GM21717 (cell line): ENCODE measurements around the gene TMEM17.
A peak's percentile ranks its signal among the peaks of the same experiment; 100 is the strongest.

Experiments used
- ATAC-seq: cut with Tn5 transposase; IDR thresholded peaks from one replicate; pipeline ENCODE4 v1.9.1; 2021; ENCODE audit warnings: mild to moderate bottlenecking, moderate library complexity; ENCODE audit not compliant: unreplicated experiment

TMEM17 gene

DNA sequence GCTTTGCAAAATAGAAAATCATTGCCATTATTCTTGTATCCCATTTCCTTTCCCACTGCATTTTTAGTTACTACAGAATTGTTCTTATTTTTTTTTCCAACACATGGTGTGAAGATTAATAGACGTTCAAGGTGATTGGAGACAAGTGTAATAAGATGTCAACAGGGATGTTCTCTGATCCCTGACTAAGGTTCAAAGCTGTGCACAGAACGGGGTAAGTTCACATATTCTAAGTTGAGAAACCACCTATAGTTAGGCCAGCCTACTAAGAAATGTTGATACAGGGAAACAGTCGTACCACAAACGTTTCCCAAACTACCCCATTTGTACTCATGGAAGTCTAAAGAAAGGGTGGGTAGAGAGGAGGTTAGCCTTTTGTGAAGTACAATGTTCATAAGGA lies 6.4 kb upstream of the TMEM17 start:
- ATAC-seq: no peak

DNA sequence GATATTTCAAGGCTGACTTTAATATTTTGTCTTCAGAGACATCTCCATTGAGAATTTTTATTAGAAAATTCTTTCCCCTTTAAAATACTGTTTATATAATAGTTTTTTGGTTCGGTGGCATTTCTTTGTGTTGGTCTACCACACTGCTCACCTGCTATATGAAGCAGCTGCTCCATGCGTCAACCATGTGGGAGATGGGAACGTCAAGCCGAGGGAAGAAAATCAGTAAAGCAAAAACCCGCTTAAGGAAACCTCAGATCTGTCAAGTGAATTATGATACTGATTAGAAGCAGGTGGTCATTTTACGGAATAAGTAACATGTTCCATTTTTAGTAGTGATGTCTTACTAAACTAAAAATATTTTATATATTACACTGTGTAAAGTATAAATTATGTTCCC lies 5.6 kb upstream of the TMEM17 start:
- ATAC-seq: no peak

DNA sequence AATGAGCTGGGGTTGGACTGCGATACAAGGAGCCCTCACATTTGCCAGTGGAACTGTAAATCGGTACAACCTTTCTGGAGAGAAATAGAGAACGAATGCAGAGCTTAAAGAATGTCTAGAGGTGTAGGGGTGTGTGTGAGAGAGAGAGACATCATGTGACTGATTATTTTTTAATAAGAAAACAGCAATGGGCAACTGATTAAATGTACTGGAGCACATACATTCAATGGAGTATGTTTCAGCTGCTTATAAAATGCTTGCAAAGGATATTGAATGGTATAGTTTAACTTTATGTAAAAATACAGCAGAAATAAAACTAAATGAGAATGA lies 391 bp upstream of the TMEM17 start:
- ATAC-seq: peak; percentile 33

DNA sequence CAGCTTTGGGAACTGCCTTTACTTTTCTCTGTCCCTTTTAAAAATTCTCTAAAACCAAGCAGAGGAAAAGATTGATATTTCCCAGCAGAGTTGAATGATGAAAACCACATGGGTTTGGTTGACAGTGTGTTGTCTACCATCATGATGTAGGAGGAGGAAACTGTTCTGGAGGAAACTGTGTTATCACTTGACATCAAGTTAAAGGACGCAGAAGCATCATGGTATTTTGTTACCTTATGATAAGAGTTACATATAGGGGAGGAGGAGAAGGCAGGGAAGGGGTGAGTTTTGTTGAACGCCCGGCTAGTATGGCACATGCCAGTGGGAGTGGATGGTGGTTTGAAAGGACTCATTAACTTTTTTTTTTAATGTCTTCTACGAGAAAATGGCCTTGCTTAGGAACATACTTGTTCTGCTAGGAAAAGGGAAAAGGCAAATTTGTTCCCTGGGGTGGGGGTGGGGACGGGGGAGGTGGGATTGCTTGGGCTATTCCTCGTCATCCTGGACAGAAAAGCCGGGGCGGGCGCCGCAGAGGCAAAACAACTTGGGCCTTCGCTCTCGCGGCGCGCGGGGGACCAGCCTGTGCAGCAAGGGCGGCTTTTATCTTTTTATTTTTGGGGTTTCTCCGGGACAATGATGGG lies 766 bp downstream of the TMEM17 start:
- ATAC-seq: no peak

DNA sequence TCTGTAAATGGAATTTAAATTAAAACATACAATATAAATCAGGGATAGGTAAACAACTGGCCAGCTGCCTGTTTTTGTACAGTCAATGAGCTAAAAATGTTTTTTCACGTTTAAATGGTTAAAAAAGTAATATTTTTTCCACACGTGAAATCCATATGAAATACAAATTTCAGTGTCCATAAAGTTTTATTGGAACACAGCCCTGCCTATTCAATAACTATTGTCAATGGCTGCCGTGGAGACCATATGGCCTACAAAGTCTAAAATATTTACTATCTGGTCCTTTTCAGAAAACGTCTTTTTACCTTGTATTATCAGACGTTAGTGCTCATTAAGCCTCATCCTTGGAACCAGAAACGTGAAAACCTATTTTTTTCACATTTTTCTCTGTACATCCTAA lies 1.3 kb downstream of the TMEM17 start:
- ATAC-seq: no peak

DNA sequence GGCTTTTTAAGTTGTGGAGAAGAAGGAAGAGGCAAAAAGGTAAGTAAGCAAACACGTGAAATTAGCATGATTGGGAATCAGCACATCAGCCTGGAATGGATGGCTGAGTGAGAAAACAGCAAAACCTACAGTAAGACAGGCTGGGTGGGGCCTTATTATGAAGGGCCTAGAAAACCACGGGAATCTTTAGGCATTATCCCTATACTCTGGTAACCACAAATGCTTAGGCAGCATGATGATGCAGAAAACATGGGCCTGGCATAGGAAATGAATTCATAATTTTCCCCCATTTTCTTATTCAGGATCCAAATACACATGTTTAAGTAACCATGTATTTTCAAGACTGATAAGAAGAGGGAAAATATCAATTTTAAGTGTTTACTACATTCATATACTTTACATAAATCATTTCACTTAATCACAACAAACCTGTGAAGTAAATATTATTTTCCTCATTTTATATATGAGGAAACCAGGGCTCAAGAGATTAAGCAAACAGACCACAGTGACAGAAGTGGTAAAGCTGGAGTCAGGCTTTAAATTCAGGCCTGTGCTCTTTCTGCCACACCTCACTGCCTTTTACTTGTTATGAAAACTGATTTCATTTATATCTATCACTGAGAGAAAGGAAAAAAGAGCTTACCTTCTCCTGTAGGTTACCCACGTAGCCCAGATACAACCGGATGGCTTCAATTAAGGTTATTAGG lies 4.0 kb downstream of the TMEM17 start:
- ATAC-seq: no peak

DNA sequence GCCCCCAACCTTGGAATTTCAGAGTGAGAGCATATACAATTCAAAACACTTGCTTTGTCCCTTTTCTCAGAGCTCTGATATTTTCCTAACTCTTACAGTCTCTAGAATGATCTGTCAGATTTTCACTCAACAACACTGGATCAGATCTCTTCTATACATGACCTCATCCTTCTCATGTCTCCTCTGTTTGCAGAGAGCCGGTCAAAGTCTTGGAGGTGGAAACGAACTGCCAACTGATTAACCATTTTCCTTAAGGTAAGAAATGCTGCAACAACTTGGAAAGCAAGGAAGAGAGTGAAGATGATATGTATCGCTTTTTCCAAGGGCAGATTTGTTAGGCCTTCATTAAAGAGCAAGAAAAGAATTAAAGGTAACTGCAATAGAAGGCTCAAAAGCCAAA lies 4.9 kb downstream of the TMEM17 start:
- no peak for ATAC-seq

DNA sequence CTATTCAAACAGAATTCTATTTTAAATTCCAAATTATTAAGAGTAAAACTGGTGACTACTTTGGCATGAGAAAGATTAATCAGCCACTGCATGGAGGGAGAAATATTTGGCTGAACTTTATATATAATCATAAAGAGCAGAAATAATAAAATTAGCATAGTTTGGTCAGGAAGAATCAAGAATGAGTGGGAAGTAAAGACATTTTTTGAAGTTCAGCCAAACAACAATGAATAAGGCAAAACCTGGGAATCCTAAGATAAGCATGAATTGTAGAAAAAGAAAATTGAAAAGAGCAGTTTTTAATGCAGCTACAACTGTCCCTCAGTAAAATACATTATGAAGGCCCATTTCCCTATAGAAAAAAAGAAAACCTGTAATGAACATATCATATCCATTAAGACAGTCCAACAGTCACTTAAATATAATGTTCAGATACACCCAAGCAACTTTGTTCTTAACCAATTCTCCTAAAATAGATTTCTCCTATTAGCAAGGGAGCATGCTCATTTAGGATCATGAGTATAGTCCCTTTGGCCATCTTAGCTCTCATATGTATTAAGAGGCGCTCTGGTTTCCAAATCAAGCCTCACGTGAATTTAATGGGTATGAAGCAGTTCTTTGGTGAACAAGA lies 6.5 kb downstream of the TMEM17 start:
- no peak for ATAC-seq

DNA sequence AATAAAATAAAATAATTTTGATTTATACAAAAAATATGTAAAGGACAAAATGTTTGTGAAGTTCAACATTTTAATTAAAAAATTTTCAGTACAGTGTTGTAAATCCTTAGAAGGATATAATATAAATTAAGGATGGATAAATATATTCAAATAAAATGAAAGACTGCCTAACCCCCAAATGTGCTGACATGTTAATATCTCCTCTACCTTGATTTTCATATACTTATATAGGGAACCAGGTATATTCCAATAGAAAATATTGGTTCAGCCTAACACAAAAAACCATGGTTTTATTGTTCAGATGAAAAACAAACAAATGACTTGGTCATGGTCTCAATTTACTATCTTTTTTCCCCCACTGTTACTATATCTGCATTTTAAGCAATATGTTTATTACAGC lies 7.3 kb downstream of the TMEM17 start:
- no peak for ATAC-seq

DNA sequence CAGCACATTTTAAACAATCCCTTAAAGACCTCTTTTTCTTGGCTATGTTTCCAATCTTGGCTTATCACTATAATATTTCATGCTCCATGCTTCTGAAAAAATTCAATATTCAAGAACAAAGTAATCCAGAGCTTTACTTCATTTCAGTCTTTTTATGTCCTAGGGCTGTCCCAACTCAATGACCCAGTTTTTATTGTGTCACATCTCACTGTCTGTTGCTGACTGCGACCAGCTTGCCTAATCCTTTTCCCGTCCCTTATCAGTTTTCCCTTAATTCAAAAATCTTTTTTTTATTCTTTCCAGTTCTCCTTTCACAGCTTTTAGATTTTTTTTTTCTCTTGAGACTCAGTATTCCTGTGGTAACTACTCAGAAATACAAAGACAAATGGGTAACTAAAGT lies 10.2 kb downstream of the TMEM17 start:
- no peak for ATAC-seq

DNA sequence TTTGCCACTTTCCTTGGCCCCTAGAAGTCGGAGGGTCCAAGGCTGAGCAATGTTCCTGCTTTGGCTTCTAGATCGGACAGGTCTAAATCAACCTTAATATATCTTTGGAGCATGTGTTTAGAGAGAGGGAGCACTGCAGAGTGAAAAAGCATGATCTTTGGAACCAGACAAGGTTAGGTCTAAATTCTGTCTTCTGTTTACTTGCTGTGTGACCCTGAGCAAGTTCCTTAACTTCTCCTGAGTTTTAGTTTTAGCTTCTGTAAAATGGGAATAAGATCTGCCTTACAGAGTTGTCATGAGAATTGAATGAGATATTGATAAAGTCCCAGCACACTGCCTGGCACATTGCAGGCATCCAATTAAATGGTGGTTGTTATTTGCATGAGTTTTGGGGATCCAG lies 13.9 kb downstream of the TMEM17 start:
- no peak for ATAC-seq

DNA sequence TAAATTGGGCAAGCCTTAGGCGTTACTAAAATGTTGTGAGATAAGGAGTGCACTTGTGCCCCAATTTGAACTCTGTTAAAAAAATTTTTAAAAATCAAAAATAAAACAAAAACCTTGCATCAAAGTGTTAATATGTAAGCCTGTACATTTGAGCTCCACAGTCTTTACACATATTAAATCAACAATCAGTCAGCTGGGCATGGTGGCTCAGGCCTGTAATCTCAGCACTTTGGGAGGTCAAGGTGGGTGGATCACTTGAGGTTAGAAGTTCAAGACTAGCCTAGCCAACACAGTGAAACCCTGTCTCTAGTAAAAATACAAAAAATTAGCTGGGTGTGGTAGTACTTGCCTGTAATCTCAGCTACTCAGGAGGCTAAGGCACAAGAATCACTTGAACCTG lies 16.3 kb downstream of the TMEM17 start:
- ATAC-seq: no peak

DNA sequence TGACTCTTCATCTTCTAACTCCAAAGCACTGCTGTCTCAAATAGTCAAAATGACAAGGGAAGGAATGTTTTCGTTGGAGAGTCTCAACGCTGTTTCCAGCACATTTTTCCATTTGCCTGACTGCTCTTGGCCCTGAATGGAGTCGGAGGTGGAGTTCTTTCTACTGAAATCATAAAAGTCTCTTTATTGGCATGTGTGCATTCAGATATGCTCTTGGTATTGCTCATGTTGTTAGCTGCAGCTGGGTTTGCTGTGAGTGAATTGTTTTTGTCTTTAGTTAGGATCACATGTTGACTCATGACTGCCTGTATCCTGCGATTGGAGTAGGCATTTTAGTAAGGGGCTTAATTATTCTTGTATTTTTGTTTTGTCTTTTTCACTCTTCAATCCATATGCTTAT lies 16.8 kb downstream of the TMEM17 start:
- no peak for ATAC-seq

DNA sequence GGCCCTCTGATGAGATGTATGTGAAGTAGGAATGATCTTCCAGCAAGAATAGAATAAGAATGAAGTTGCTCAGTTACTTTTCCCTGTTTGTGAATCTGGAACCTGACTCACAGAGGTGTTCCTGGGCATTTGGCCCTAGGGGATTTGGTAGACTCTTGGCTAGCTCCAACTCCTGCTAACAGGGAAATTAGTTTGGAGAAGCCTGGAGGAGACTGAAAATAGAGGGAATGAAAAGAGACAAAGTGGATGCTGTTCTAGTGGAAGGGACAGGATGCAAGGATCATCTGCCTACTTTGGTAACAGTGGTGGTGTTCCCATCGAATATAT lies 19.6 kb downstream of the TMEM17 start:
- ATAC-seq: no peak

DNA sequence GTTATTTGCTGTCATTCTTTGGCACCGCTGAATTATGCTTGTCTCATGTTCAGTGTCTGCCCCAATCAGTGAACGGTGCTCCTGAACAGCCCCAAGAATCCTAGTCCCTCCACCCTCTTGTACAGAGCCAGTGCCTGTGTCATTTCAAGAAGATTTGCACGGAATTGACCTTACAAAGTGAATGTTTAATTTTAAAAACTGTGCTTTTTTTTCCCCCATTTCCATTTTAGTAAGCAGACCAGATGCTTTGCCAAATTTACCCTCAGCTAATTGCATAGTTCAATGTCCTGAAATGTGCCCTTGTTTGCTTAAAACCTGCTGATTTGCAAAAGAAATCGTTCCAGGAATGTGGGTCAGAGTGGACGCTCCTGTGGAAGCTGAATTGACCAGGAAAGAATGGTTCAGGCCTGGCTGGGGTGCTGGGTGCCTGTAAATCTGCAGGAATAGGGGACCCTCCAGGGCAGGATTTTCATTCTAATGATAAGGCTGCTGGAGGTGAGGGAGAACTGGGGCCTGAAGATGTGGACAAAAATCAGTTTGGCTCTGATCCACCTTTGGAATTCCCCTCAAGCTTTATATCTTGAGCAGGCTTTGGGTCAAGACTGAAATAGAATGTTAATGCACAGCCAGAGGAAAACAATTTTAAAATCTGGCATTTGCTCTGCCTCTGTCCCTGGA lies 20.1 kb downstream of the TMEM17 start:
- ATAC-seq: no peak

DNA sequence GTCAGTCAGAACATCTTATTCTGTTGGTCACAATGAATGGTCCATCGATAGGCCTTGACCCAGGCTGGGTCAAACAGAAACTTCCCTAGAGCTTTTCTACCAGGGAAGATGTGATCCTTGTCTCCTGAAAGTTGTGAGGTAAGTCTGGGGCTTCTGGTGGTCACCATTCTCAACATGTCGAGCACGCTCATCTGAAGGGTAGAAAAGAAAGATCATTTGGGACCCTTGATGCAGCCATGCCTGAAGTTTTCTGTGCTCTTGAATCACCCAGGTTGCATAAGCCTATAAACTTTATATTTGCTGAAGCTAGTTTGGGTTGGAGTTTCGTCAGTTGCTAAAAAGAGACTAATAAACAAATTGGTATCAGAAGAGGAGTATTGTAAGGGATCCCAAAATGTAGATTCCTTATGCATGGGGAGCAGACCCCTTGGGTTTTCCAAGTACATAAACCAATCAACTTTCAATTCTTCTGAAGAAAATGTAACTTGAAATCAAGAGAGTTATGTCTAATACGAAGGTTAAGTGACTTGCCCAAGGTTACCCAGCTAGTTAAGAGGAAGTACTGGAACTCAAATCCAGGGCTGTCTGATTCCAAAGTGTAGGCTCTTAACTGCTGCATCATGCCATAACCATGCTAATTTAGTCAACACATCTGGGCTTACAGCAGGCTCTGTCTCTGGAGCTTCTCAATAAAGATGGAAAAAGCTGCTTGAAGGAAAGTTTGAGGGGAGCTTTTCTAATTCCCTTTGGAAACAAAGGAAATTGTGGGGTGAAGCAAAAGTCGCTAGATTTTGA lies 23.2 kb downstream of the TMEM17 start:
- ATAC-seq: no peak

DNA sequence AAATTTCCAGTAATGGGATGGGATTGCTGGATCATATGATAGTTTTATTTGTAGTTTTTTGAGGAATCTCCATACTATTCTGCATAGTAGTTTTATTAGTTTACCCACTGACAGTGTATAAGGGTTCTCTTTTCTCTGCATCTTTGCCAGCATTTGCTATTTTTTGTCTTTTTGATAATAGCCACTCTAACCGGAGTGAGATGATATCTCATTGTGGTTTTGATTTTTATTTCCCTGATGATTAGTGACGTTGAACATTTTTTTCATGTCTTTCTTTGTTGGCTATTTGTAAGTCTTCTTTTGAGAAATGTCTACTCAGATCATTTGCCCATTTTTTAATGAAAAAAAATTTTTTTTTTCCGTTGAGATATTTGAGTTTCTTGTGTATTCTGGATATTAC lies 26.1 kb downstream of the TMEM17 start:
- ATAC-seq: no peak

DNA sequence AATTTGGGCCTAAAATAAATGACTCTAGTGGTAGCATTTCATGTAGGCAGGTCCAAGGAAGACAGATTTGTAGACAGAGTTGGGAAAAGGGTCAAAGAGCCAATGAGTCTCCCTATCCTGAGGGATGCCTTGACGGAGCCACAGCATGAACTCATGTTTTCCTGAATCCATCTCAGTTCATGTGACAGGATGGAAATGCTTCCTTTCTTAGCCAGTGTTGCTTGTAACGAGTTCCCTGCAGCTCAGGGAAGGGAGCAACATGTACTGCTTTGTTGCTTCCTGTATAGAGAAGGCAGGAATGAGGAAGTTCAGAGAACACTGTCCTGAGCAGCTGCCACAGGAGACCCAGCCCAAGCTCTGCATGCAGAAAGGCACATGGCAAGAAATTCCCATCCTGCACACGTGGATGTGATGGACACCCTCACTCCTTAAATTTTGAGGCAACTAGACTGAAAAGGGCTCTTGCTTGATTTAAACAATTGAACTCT lies 27.9 kb downstream of the TMEM17 start:
- ATAC-seq: no peak

DNA sequence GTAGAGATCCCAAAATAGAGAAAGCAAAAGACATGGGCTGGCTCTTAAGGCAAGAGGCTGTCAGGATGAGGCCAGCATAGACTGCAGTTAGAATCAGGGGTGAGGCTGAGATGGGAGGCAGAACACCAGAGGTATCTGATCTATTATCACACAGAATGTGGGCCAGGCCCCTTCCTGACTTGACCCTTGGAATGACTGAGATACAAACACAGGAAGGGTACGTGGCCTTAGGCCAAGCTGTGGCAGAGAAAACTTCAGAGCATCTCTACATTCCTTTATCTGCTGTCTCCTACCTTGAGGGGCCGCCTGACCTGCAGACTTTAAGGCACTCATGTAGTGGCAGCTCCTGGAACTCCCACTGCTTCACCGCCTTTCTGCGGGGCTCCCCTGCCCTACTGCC lies 28.4 kb downstream of the TMEM17 start:
- ATAC-seq: no peak

DNA sequence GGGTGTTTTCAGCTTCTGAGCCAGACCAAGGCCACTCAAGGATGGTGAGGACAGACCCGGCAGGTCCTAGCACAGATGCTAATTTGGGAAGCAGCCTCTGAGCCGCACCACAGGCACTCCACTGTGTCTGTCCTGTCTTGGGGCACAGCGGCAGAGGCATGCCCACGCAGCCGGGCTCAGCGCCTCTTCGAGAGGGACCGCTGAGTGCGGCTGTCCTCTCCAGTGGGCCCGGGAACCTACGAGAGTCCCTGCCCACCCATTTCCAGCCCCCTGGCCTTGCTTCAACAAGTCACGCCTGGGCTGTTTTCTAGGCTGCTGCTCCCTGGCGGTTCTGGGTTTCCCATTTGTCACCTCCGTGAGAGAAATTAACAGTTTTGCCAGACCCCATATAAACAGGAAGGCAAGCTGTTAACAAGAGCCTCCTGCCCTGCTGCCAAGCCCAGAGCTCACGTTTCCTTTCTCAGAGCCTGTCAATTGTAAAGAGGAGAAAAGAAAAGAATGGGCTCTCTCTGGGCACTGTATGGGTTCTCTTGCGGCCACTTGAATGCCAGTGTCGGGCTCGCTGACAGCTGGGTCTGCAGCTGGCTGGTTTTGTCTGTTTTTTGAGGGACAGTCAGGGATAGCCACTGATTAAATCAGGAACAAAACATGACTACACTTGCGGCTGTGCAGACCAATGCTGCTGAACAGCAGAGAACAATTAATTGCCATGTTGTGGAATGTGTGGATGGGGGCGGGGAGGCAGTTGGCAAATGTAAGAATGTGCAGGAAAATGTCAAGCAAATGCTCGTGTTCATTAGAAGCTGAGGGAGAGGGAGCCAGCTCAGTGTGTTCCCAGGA lies 30.6 kb downstream of the TMEM17 start:
- no peak for ATAC-seq
